Measurements from ENCODE around the gene MRAS. TPM values are rescaled to one million over a fixed set of nuclear protein-coding genes. Genes with fewer than 3 reads are reported as not detected.

The MRAS gene
- total and polyA plus RNA-seq, 8 donors, result 2.3 to 12.6 (median 4.7) TPM

- H3K9me3 ChIP-seq, result no peaks in the 10 kb centered on the region
- TF ChIP-seq CTCF (IDR thresholded peaks at IDR 0.05), result no peak
- no peak for ATAC-seq
- no peaks in the 10 kb centered on the region for H3K4me1 ChIP-seq
- H3K4me3 ChIP-seq, result no peak overlapping the region
- 88 to 89% methylated on average over 7 of the region's 7 CpGs for WGBS, 2 donors
- no peak for FAIRE-seq
- intact Hi-C loops (cut with DNase I), result no loop called here
- no peaks in the 10 kb centered on the region for H3K27me3 ChIP-seq
- H3K27ac ChIP-seq, result no peak overlapping the region
- no peaks in the 10 kb centered on the region for H3K36me3 ChIP-seq
- DNase-seq, result no peak
Observed at GRCh38 chr3:138445236-138445635, 96.9 kb downstream of the MRAS start.

GRCh38 chr3:138445654-138446053 is 97.3 kb downstream of the MRAS start:
- ATAC-seq, result no peak
- Histone ChIP-seq H3K27ac (no peak overlapping the region), H3K36me3 (no peaks in the 10 kb centered on the region), H3K27me3 (no peaks in the 10 kb centered on the region), H3K4me3 (no peak overlapping the region), H3K4me1 (no peaks in the 10 kb centered on the region), H3K9me3 (no peaks in the 10 kb centered on the region)
- intact Hi-C loops (cut with DNase I), result no loop called here
- no peak for FAIRE-seq
- no peak for DNase-seq
- TF ChIP-seq CTCF (IDR thresholded peaks at IDR 0.05), result no peak
- 90 to 93% methylated on average over 4 of the region's 4 CpGs for WGBS, 2 donors

GRCh38 chr3:138448631-138449030 is 100.3 kb downstream of the MRAS start:
- no peaks in the 10 kb centered on the region for H3K27me3 ChIP-seq
- DNase-seq, result no peak
- intact Hi-C loops (cut with DNase I), result no loop called here
- H3K9me3 ChIP-seq, result no peaks in the 10 kb centered on the region
- no peak for TF ChIP-seq CTCF (IDR thresholded peaks at IDR 0.05)
- no peak for ATAC-seq
- 82 to 85% methylated on average over 3 of the region's 3 CpGs for WGBS, 2 donors
- no peak for FAIRE-seq
- no peaks in the 10 kb centered on the region for H3K4me1 ChIP-seq
- H3K27ac ChIP-seq, result no peak overlapping the region
- no peaks in the 10 kb centered on the region for H3K36me3 ChIP-seq
- H3K4me3 ChIP-seq, result no peak overlapping the region

GRCh38 chr3:138449490-138449889 is 101.1 kb downstream of the MRAS start:
- no peak for ATAC-seq
- no peak for DNase-seq
- WGBS, 2 donors, result 86 to 96% methylated on average over 3 of the region's 3 CpGs
- H3K27ac ChIP-seq, result no peak overlapping the region
- no peaks in the 10 kb centered on the region for H3K9me3 ChIP-seq
- no peak for FAIRE-seq
- no peaks in the 10 kb centered on the region for H3K4me1 ChIP-seq
- H3K36me3 ChIP-seq, result no peaks in the 10 kb centered on the region
- no peak for TF ChIP-seq CTCF (IDR thresholded peaks at IDR 0.05)
- no peaks in the 10 kb centered on the region for H3K27me3 ChIP-seq
- intact Hi-C loops (cut with DNase I), result no loop called here
- no peak overlapping the region for H3K4me3 ChIP-seq

- Histone ChIP-seq H3K27ac (no peak overlapping the region), H3K9me3 (no peaks in the 10 kb centered on the region), H3K36me3 (no peaks in the 10 kb centered on the region), H3K4me3 (no peak overlapping the region), H3K27me3 (no peaks in the 10 kb centered on the region), H3K4me1 (no peaks in the 10 kb centered on the region)
- intact Hi-C loops (cut with DNase I), result no loop called here
- DNase-seq, result peak in 3 of 6 donors; percentile 21 to 56 (median 27)
- TF ChIP-seq CTCF (IDR thresholded peaks at IDR 0.05), result no peak
- no peak for FAIRE-seq
- ATAC-seq, result peak; percentile 51 to 93 (median 64)
- WGBS, 2 donors, result 43 to 54% methylated on average over 7 of the region's 7 CpGs
Observed at GRCh38 chr3:138450181-138450580, 101.8 kb downstream of the MRAS start.
